CD4-positive, alpha-beta T cell treated with Interleukin-17A for 4 hours (primary cell): Measurements from ENCODE around the gene CDH2.

Experiments
- DNase-seq: peaks from one replicate; pipeline ENCODE4 v3.0.0-alpha.2; 2020; ENCODE audit warnings: mixed read lengths

CDH2 gene

GRCh38 chr18:28039691-28040090 is 137.2 kb downstream of the CDH2 start:
- DNase-seq = no peak

- no peak for DNase-seq
Measured at GRCh38 chr18:28039078-28039477, 137.9 kb downstream of the CDH2 start.

- DNase-seq = no peak
Measured at GRCh38 chr18:28036488-28036887, 140.4 kb downstream of the CDH2 start.

GRCh38 chr18:28034567-28034966 is 142.4 kb downstream of the CDH2 start:
- no peak for DNase-seq

GRCh38 chr18:28032177-28032576 is 144.8 kb downstream of the CDH2 start:
- no peak for DNase-seq

GRCh38 chr18:28030458-28030857 is 146.5 kb downstream of the CDH2 start:
- no peak for DNase-seq

GRCh38 chr18:28027755-28028154 is 149.2 kb downstream of the CDH2 start:
- no peak for DNase-seq

DNA sequence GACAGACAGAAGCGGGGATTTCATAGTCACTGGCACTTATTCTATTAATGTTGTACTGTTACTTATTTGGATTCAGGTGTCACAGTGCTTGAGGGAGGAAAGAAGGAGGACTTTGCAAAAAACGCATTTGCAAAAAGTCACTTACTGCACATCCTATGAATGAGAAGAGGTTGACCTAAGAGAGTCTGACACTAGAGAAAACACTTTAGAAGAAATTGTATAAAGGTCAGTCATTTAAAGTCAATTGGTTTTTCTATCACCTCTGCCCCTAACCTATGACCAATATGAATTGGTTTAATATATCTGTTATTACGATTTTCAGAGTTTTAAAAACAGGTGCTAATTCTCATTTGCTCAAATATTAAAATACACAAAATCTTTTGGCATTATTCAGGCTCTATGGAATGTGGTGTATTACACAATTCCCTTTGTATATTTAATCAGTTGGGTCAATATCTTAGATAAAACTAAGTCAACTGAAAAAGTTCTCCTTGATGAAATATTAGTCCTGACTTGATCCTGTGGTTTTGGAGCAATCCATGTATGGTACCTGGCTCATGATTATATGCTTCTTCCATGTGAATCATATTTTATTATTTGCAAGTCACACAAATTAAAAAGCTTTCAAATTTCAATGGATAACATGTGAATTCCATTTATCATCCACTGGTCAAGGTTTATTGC is 157.4 kb downstream of the CDH2 start:
- no peak for DNase-seq

GRCh38 chr18:28018351-28018750 is 158.6 kb downstream of the CDH2 start:
- DNase-seq = no peak

GRCh38 chr18:28015671-28016070 is 161.3 kb downstream of the CDH2 start:
- DNase-seq = no peak

GRCh38 chr18:28013066-28013465 is 163.9 kb downstream of the CDH2 start:
- DNase-seq = no peak

DNA sequence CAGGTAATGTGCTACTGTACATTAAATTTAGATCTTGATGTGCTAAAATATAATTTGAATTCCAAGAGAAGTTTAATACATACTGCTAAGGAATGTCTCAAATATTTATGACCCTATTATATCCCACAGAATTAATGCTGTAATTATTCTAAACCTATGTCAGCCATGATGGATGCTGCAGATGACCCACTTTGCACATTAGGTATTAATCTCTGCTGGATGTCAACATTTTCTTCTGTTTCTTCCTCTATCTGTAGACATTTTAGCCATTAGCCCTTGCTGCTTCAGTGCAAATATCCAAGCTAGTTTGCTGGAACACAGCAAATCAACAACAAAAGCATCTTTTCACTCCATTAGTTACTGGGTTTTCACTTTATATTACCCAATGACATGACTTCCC is 164.6 kb downstream of the CDH2 start:
- no peak for DNase-seq

DNA sequence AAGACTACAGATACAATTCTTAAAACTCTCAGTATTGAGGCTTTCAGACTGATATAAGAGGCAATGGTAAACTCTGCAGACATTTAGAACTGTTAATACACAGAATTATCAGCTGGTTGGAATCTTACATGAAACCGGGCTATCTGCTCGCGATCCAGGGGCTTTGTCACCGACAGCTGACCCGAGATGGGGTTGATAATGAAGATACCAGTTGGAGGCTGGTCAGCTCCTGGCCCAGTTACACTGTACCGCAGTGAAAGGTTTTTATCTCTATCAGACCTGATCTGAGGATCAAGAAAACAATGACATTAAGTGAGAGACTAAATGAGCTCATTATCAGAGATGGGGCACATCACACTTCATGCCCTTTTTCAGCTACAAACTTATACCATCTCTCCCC is 167.3 kb downstream of the CDH2 start:
- no peak for DNase-seq

DNA sequence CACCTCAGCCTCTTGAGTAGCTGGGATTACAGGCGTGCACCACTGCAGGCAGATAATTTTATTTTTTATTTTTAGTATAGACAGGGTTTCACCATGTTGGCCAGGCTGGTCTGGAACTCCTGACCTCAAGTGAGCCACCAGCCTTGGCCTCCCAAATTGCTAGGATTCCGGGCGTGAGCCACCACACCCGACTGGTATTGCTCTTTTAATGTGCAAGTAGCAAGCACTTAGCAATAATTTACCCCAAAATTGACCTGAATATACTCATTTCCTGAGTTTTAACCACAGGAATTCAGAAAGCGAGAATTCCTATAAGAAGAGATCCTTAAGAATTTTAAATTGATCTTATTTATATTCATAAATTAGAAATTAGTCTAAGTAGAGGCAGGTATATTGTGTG is 169.1 kb downstream of the CDH2 start:
- no peak for DNase-seq

DNA sequence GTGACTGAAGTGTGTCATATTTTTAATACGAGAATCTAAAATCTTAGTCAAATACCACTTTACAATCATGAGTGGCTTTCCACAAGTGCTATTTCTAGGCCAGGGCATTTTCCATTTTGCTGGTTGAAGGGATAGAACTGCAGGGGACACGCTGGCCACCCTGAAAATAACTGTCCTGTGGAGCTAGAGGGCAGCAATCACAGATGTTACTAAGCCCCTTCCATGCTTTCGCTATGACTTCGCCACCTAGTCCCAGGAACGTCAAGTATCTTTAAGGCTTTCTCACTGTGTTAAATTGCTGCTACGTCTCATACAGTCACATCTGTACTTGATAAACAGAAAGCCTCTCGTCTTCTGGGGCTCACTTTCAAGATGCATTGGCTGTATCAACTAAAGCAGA is 171.8 kb downstream of the CDH2 start:
- no peak for DNase-seq

- DNase-seq = no peak
Measured at GRCh38 chr18:28004606-28005005, 172.3 kb downstream of the CDH2 start.

GRCh38 chr18:28003451-28003850 is 173.5 kb downstream of the CDH2 start:
- DNase-seq = no peak

- DNase-seq = no peak
Measured at GRCh38 chr18:28002841-28003240, 174.1 kb downstream of the CDH2 start.

DNA sequence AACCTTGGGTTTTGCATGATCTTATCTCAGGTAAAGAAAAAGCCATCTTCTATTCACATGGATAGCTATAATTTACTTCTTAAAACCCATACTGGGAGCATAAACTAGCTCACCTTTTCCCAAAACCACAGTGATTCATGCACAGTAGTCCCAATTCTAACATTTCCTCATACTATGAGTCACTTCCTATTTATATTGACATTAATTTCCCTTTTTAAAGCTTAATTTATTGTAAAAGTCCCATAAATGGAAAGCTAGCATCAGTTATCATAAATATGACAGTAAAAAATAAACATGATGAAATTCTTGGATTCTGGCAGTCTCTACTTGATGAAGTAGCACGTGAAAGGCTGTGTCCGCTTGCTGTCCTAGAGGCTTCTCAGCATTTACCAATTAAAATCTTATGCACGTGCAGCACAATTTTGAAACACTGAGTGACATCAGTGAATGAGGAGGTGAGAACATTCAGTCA is 180.1 kb downstream of the CDH2 start:
- DNase-seq = no peak

- DNase-seq = no peak
Measured at GRCh38 chr18:27995770-27996502, 181.0 kb downstream of the CDH2 start.

- DNase-seq = no peak
Measured at GRCh38 chr18:27994571-27994970, 182.4 kb downstream of the CDH2 start.

- no peak for DNase-seq
Measured at GRCh38 chr18:27991391-27991790, 185.5 kb downstream of the CDH2 start.

DNA sequence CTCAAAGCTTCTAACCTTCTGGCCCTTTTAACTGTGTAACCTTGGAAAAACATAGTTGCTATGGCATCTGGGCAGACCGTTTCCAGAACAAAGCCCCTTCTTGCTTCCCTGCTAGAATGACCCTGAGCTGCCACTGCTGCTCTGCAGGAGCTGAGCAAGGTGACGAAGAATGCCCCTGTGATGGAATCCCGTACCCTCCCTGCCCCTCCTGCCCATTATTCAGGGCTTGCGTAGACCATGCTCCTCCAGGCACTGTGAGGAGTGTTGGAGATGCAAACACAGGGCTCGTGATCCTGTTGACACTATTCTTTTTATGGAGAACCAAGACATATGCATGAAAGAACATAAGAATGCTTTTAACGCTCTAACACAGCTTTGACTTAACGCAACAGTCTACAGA is 191.1 kb downstream of the CDH2 start:
- no peak for DNase-seq

DNA sequence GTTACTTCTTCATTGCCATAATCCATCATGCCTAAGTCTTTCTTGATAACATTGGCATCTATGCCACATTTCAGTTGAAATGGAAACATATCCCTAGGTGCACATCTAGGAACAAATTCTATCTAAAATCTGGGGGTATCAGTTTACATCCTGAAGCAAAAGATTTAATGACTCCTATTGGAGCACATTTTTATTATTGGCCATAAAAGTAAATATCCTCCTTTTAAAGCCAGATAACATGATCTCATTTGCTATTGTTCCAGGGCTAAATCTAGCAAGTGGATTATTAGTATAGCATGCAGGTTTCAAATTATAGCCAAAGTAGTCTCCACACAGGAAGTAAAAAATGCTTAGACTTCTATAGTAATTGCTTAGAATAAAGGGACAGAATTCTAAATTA is 193.2 kb downstream of the CDH2 start:
- no peak for DNase-seq
